GM18498 (cell line): ENCODE data around the gene FAM117A.

Experiments
- ATAC-seq: cut with Tn5 transposase; IDR thresholded peaks from one replicate; pipeline ENCODE4 v1.9.1; 2021; ENCODE audit warnings: mild to moderate bottlenecking, moderate library complexity; ENCODE audit not compliant: unreplicated experiment

FAM117A gene

GRCh38 chr17:49763735-49764558 is at the start of gene FAM117A:
FAM117A (minus strand) TSS chr17:49764131; CDS start chr17:49764087, 44 bp downstream.
- ATAC-seq: peak; percentile 94

DNA sequence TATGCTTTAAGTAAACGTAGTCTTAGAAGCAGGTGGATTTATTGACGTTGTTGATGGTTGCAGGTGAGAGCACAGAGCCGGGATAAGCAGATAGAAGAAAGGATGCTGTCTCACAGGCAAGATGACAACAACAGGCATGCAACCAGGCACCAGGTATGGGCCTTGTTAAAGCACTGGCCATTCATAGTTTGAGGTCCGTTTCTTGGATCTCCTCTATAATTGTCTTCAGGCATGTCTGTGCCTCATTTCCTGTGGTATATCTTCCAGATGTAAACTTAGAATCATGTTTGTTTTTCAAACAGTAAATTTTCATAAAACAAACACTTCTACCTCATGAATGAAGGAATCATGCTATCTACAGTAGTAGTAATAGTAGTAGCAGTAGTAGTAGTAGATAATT is 45.1 kb upstream of the FAM117A start:
- no peak for ATAC-seq

- no peak for ATAC-seq
These were observed 34.8 kb upstream of the FAM117A start for GRCh38 chr17:49798738-49799137.

- no peak for ATAC-seq
These were observed 34.3 kb upstream of the FAM117A start for GRCh38 chr17:49798182-49798581.

GRCh38 chr17:49795372-49795771 is 31.4 kb upstream of the FAM117A start:
- no peak for ATAC-seq

GRCh38 chr17:49793309-49793708 is 29.4 kb upstream of the FAM117A start:
- no peak for ATAC-seq

GRCh38 chr17:49789243-49789578 is 25.3 kb upstream of the FAM117A start:
- no peak for ATAC-seq

GRCh38 chr17:49788478-49789242 is 24.7 kb upstream of the FAM117A start, which contains the start of gene KAT7:
KAT7 (plus strand) TSS chr17:49788681; CDS start chr17:49788835, 154 bp downstream.
- peak; percentile 94 for ATAC-seq

- no peak for ATAC-seq
These were observed 24.1 kb upstream of the FAM117A start for GRCh38 chr17:49787884-49788477.

DNA sequence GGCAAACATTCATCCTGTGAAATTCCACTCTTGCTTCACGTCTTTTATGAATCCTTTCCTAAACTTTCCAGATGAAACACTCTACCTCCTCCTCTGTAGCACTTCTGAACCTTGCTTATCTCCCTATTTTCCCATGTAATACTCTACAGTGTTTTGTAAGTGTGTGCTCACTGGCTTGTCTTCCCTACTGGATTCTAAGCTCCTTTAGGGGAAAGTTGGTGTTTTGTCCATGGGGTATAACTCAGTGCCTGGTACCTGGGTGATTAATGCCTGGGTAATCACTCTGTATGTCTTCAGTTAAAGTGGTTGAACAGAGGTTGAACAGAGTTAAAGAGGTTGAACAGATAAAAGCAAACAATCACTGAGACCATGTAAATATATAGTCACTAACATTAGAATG is 20.7 kb upstream of the FAM117A start:
- ATAC-seq: no peak

- ATAC-seq: no peak
These were observed 19.9 kb upstream of the FAM117A start for GRCh38 chr17:49783791-49784190.

DNA sequence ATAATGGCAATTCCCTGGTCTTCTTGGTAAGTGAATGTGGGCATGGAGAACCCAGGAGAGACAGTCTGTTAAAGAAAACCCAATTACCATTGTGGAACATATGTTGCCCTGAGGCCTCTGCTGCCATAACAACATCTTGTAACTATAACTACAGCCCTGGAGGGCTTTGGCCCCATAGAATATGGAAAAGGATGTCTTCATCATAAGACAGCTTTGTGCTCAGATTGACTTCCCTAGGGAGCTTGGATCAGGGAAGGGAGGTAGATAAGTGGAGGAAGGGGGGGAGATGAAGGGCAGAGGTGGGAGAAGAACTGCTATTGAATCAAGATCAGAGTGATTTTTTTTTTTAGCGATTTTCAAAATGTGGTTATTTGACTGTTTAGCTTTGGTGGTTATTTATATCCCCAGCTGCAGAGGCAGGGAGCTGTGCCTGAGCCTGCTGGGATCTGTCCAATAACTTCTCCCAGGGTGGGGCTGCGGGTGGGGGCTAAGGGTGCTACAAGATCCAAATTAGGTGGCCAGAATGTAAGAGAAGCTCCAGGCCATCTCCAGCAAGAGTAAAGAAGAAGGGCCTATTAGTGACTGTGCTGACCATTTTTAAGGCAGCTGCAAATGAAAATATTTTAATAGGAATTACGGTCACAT is 19.3 kb upstream of the FAM117A start:
- ATAC-seq: no peak

GRCh38 chr17:49779739-49780231 is 15.9 kb upstream of the FAM117A start:
- ATAC-seq: no peak

GRCh38 chr17:49779156-49779738 is 15.3 kb upstream of the FAM117A start:
- ATAC-seq: no peak

DNA sequence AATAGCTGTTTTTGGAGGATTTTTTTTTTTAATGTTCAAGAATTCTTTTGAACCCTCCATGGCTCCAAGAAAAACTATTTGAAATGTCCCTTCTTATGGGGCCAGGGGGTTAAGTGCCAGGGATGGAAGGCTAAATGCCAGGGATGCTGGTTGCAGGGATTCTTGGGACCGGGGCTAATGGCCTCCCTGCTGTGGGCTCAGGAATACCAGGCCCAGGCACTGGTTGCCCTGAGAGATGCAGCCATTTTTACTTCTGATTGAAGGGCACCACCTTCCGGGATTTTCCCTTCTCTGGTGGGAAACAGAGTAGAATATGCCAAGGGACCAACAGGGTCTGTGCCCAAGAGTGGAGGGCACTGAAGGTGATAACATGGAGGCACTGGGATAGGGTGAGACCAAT is 13.6 kb upstream of the FAM117A start:
- no peak for ATAC-seq

GRCh38 chr17:49776551-49777300 is 12.8 kb upstream of the FAM117A start:
- ATAC-seq: no peak

- ATAC-seq: no peak
These were observed 11.8 kb upstream of the FAM117A start for GRCh38 chr17:49775546-49776260.

DNA sequence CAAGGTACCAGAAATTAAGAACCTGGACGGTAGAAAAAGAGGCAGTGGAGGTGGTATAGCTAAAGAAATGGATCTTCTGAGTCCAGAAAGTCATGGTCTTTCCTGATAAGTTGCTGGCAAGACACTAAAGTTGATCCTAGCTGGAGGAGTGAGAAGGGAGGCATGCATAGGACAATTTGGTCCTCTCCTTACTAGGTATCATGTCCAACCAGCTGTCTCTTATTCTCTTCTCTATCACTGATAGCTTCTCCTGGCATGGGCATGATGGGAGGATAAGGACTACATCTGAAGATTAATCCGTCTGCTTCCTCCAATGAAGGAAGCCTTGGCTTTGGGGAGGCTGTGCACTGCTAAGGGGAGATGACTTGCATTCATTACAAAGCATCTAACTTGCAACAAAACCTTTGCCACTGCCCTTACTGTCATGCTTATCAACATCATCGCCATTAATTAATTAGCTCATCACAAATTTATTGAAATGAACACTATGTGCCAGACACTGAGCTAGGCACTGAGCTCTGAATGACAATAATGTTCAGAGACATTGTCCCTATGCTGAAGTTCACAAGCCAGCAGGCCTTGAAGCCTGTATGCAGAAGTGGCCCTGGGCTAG is 3.1 kb upstream of the FAM117A start:
- ATAC-seq: no peak
